Stomach (tissue), 9 donors: ENCODE measurements around the gene DOCK8. TPM values are rescaled to one million over a fixed set of nuclear protein-coding genes. Genes with fewer than 3 reads are reported as not detected.

Source experiments
- DNase-seq, 2 donors: peaks; one replicate each; pipeline versions ENCODE4 v3.0.0 to v3.0.0-alpha.2; 2013 to 2019
- H3K27ac ChIP-seq, 5 donors: fragments of 200-600 bp in 4 of 5; sonication (generic) in 4 of 5; one replicate each; pipeline ENCODE4 v1.5.1; 2013 to 2019; ENCODE audit warnings: mild to moderate bottlenecking in 1 of 5, moderate library complexity in 1 of 5
- H3K27me3 ChIP-seq, 3 donors: fragments of 200-600 bp; sonication (generic); one replicate each; pipeline ENCODE4 v1.5.1; 2017 to 2019; ENCODE audit warnings: mixed run types in 1 of 3
- H3K36me3 ChIP-seq, 4 donors: fragments of 200-600 bp; sonication (generic); 1 replicate in 3 of 4; 2 replicates in 1 of 4; pipeline ENCODE4 v1.5.1; 2016 to 2019
- H3K4me1 ChIP-seq, 4 donors: fragments of 200-600 bp; sonication (generic); one replicate each; pipeline ENCODE4 v1.5.1; 2016 to 2019
- H3K4me3 ChIP-seq, 4 donors: fragments of 200-600 bp; sonication (generic) in 3 of 4; one replicate each; pipeline ENCODE4 v1.5.1; 2016 to 2019; ENCODE audit warnings: mild to moderate bottlenecking in 1 of 4
- H3K9me3 ChIP-seq, 4 donors: fragments of 200-600 bp; sonication (generic); one replicate each; pipeline ENCODE4 v1.5.1; 2016 to 2019
- CTCF ChIP-seq, 7 experiments: fragments of 450-650 bp in 4 of 7; fragments of 200-600 bp in 3 of 7; sonication (generic) in 3 of 7; IDR thresholded peaks; one replicate each; pipeline ENCODE4 v1.5.1; 2016 to 2019; ENCODE audit warnings: antibody characterized with exemption in 7 of 7, control low read depth in 2 of 7, mild to moderate bottlenecking in 1 of 7
- EP300 ChIP-seq: sonication (generic); formaldehyde crosslinking; IDR thresholded peaks from one replicate; pipeline ENCODE4 v1.6.1; 2017; ENCODE audit warnings: antibody characterized with exemption
- POLR2A ChIP-seq, 4 donors: fragments of 450-650 bp; IDR thresholded peaks; one replicate each; pipeline ENCODE4 v1.6.1; 2016; ENCODE audit warnings: antibody characterized with exemption in 4 of 4, control low read depth in 2 of 4, mild to moderate bottlenecking in 1 of 4, moderate library complexity in 1 of 4
- POLR2AphosphoS5 ChIP-seq, 3 donors: sonication (generic); formaldehyde crosslinking; IDR thresholded peaks; one replicate each; pipeline ENCODE4 v1.6.1; 2016; ENCODE audit warnings: antibody characterized with exemption in 3 of 3
- WGBS, 5 donors: extraction: QIAGEN DNeasy Blood & Tissue Kit in 3 of 5; methylation state at CpG; one replicate each; pipeline versions ENCODE4 v1.1.5 to v1.1.7; 2013 to 2018; 5-methylcytosine and 5-hydroxymethylcytosine counted together
- intact Hi-C: fragments of 100-400 bp; cut with DNase I; formaldehyde crosslinking; loops from one replicate; pipeline ENCODE4 v1.15.1; 2023; ENCODE audit warnings: low total_unique reads
- polyA plus RNA-seq, 3 donors: library from polyadenylated mRNA; stranded (reverse); fragments of 200-250 nt; gene quantifications; one replicate each; pipeline ENCODE4 v1.2.3, GENCODE V29; 2013
- total RNA-seq, 5 donors: library from RNA; depleted of rRNA; stranded (reverse); fragments of >200 nt; gene quantifications; one replicate each; pipeline versions ENCODE4 v1.1.0 to v1.2.3, GENCODE V29; 2014 to 2016
- donor health status: healthy with polysubstance abuse.
- donor health status: Bipolar disorder and iron deficiency.
- donor health status: healthy.

DOCK8 gene
- total and polyA plus RNA-seq, 8 donors: 2.8 to 191 (median 10.2) TPM

- Histone ChIP-seq H3K4me1 (peaks cover 0 to 12% (median 0%) of the 10 kb centered on the region in 4 donors), H3K36me3 (no peaks in the 10 kb centered on the region), H3K9me3 (no peaks in the 10 kb centered on the region), H3K27ac (no peak overlapping the region), H3K27me3 (no peaks in the 10 kb centered on the region), H3K4me3 (no peak overlapping the region)
- TF ChIP-seq POLR2AphosphoS5 (IDR thresholded peaks at IDR 0.05): no peak
- no peak for TF ChIP-seq POLR2A (IDR thresholded peaks at IDR 0.05)
- TF ChIP-seq CTCF (IDR thresholded peaks at IDR 0.05): no peak
- no peak for TF ChIP-seq EP300
- WGBS, 5 donors: 65 to 85% (median 74%) methylated on average over 3 of the region's 3 CpGs
- DNase-seq: no peak
- intact Hi-C loops: no loop called here
Observed at GRCh38 chr9:253539-253938, 38.9 kb downstream of the DOCK8 start.

- no peaks in the 10 kb centered on the region for H3K27me3 ChIP-seq
- H3K9me3 ChIP-seq: no peaks in the 10 kb centered on the region
- intact Hi-C loops: no loop called here
- TF ChIP-seq POLR2AphosphoS5 (IDR thresholded peaks at IDR 0.05): no peak
- TF ChIP-seq EP300: no peak
- TF ChIP-seq POLR2A (IDR thresholded peaks at IDR 0.05): no peak
- no peak for TF ChIP-seq CTCF (IDR thresholded peaks at IDR 0.05)
- H3K4me3 ChIP-seq: no peak overlapping the region
- peaks cover 0 to 21% (median 0%) of the 10 kb centered on the region in 4 donors for H3K4me1 ChIP-seq
- no peaks in the 10 kb centered on the region for H3K36me3 ChIP-seq
- DNase-seq: no peak
- no peak overlapping the region for H3K27ac ChIP-seq
- WGBS, 5 donors: 59 to 81% (median 65%) methylated on average over 4 of the region's 4 CpGs
Observed at GRCh38 chr9:254516-254915, 39.9 kb downstream of the DOCK8 start.

GRCh38 chr9:257957-258356, 43.3 kb downstream of the DOCK8 start:
- H3K4me3 ChIP-seq: no peak overlapping the region
- H3K4me1 ChIP-seq: peaks cover 0 to 25% (median 0%) of the 10 kb centered on the region in 4 donors
- peak overlapping the region in 2 of 5 donors; percentile 40 to 61 for H3K27ac ChIP-seq
- intact Hi-C loops: no loop called here
- TF ChIP-seq CTCF (IDR thresholded peaks at IDR 0.05): no peak
- peak in 1 of 3 donors; percentile 44 for TF ChIP-seq POLR2AphosphoS5 (IDR thresholded peaks at IDR 0.05)
- no peak for TF ChIP-seq POLR2A (IDR thresholded peaks at IDR 0.05)
- TF ChIP-seq EP300: no peak
- peak in 1 of 2 donors; percentile 25 for DNase-seq
- H3K9me3 ChIP-seq: no peaks in the 10 kb centered on the region
- 0 to 35% (median 17%) methylated on average over 1 of the region's 1 CpG for WGBS, 5 donors
- H3K36me3 ChIP-seq: no peaks in the 10 kb centered on the region
- H3K27me3 ChIP-seq: no peaks in the 10 kb centered on the region

DNA sequence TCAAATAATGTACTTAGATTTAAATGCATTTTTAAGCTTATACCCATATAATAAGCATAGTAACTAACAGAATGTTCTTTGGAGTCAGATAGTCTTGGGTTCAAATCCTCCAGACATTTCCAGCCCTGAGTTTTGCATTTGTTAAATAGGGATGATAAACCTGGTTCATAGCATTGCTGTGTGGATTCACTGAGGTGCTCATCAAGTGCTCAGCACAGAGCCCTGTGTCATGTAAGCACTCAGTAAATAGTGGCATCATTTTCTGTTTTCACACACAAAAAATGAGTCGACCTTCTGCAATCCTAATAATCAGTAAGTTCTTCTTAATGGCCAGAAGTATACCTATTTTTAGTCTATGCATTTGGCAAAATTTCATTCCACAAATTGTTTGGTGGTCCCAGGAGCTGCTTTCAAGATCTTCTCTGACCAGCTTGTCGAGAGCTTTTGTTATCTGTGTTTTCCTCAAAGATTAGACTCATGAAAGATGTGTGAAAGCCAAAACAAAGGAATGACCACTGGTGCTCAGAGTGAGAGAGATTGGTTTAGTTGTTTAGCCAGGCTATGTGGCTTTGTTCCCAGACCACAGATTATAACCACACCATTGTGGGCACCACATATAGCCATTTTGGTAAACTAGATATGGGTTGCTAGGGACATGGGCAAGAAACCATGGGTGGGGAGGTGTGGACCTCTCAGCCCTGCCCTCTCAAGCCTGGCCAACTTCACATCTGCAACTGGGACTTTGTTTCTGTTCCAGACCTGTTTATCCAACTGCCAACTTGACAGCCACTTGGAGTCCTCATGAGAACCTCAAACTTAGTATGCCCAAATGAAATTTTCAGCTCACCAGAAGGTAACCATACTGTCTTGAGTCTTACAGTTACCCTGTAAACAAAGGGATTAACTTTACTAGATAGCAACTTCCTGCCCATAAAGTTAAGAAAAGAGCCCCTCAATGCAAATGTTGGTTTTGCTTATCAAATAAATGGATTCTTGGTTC, 45.0 kb downstream of the DOCK8 start:
- TF ChIP-seq POLR2A (IDR thresholded peaks at IDR 0.05) (no peak), CTCF (IDR thresholded peaks at IDR 0.05) (no peak), EP300 (no peak), POLR2AphosphoS5 (IDR thresholded peaks at IDR 0.05) (no peak)
- no peak overlapping the region for H3K27ac ChIP-seq
- intact Hi-C loops: no loop called here
- H3K27me3 ChIP-seq: no peaks in the 10 kb centered on the region
- peaks cover 0 to 25% (median 0%) of the 10 kb centered on the region in 4 donors for H3K4me1 ChIP-seq
- no peak for DNase-seq
- no peaks in the 10 kb centered on the region for H3K36me3 ChIP-seq
- 38 to 66% (median 47%) methylated on average over 2 of the region's 2 CpGs for WGBS, 5 donors
- no peak overlapping the region for H3K4me3 ChIP-seq
- H3K9me3 ChIP-seq: no peaks in the 10 kb centered on the region
